Heart left ventricle (tissue), 13 donors: ENCODE data around the gene ANO2.

Experiments
- CTCF ChIP-seq, 12 donors: fragments of 200-600 bp; sonication (generic) in 4 of 12; IDR thresholded peaks; one replicate each; pipeline versions ENCODE4 v1.5.0 to v1.8.0; 2018 to 2022; ENCODE audit warnings: antibody characterized with exemption in 12 of 12, mild to moderate bottlenecking in 5 of 12
- POLR2A ChIP-seq, 2 donors: fragments of 450-650 bp; IDR thresholded peaks; one replicate each; pipeline ENCODE4 v1.6.1; 2017; ENCODE audit warnings: antibody characterized with exemption in 2 of 2, mild to moderate bottlenecking in 2 of 2, moderate library complexity in 2 of 2
- donor health status: ischemic (EF 13 %, LVEDD 7.1; RV severe dilation, severe dysfunction).
- donor health status: DM: no; HTN: yes; CAD: no.
- donor health status: DM: no; HTN: no; CAD: no.
- donor health status: ischemic (EF 25% LVEDD 6.9; RV normal size, moderate dysfunction).
- donor health status: ischemic (EF 25% LVEDD 5.7; RV mildly dilated, moderate dysfunction).
- donor health status: ischemic (EF 35%, LVEDD 5.7; RV mildly dilated, moderate dysfunction).
- donor health status: nonischemic (EF 11% LVEDD 7.7; RV severe dilation, severe dysfunction).
- donor health status: DM: yes; HTN: yes; CAD: no.
- donor health status: PGD.
- donor health status: ischemic (EF 29% LVEDD 5.4; RV normal size, mild dysfunction).
- donor health status: nonischemic (EF 23%, LVEDD 6.1; RV moderate dilation, normal function).

GRCh38 chr12:5966486-5967095 is 21.5 kb upstream of the ANO2 start:
- TF ChIP-seq CTCF (IDR thresholded peaks at IDR 0.05): no peak
- TF ChIP-seq POLR2A (IDR thresholded peaks at IDR 0.05): no peak
